Measurements from ENCODE around the gene EML4. TPM values are rescaled to one million over a fixed set of nuclear protein-coding genes. Genes with fewer than 3 reads are reported as not detected.
A peak's percentile ranks its signal among the peaks of the same experiment; 100 is the strongest.

Gene EML4
- total RNA-seq, 3 donors from 2014 or later: 57.1 to 60.0 (median 58.2) TPM

DNA sequence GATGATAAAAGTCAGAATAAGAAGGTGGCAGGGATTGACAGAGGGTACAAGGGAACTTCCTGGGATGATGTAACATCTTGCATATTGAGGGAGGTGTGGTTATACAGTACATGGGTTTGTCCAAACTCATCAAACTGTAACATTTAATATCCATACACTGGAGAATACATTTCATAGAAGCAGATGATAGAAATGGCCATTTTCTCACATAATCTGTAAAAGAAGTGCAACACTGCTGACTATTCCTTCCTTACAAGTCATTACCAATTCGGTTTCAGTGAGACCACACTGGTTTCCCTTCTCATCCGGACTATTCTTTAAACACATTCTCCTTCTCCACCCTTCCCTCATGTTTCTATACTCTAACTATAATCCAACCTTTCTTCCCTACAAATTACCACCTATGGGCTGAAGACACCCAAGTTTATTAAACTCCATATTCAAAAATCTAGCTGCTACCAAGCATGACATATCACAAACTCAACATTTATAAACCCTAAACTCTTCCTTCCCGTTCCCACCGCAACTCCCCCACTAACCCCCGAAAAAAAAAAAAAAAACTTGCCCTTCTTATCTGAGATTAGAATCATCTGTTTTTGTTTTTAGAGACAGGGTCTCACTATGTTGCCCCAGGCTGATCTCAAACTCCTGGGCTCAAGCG, 190.3 kb downstream of the EML4 start:
- no peak for DNase-seq
- Mint-ChIP-seq H3K9me3 (no peaks in the 10 kb centered on the region), H3K36me3 (ENCODE audit: insufficient read depth) (peaks cover 4% of the 10 kb centered on the region), H3K4me1 (ENCODE audit: low read depth) (peaks cover 60% of the 10 kb centered on the region), H3K27me3 (ENCODE audit: low read depth) (no peaks in the 10 kb centered on the region), H3K4me3 (peak overlapping the region; percentile 93)
- no peak for ATAC-seq

DNA sequence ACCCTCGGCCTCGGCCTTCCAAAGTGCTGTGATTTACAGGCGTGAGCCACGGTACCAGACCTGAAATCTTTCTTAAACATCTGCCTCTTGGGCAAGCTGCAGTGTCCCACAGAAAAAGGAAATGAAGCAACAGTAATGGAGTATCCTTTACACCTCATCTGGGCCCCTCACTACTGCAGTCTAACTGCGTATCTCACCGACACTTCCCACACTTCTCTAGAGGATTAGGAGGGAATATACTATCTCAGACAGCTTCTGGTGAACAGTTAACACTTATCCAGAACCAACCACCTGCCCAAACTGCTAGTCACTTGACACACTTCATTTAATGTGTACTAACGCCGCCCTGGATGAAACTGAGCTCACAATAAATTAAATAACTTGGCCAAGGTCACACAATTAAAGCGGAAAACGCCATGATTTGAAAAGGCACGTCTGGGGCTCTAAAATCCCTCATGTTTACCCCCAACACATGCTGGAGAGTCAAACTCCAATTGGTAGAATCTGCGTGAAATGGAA, 190.9 kb downstream of the EML4 start:
- Mint-ChIP-seq H3K27me3 (ENCODE audit: low read depth) (no peaks in the 10 kb centered on the region), H3K4me1 (ENCODE audit: low read depth) (peaks cover 54% of the 10 kb centered on the region), H3K4me3 (peak overlapping the region; percentile 93), H3K9me3 (no peaks in the 10 kb centered on the region), H3K36me3 (ENCODE audit: insufficient read depth) (peaks cover 4% of the 10 kb centered on the region)
- no peak for ATAC-seq
- no peak for DNase-seq

DNA sequence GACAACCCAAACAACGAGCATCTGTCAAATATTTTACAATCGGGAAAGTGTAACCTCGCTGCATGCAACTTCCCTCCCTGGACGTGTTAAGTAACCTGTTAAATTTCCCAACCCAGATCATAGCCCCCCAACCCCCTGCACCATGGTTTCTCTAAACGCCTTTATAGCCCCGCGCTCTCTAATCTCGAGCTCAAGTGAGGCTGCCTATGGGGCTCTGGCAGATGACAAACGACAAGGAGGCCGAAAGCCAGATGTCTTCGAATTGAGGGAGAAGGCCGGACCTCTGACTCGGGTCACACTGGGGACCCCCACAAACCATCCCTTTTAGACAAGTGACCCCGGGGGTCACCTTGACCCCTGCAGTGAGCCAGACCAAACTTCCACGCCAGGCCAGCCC, 191.3 kb downstream of the EML4 start:
- Mint-ChIP-seq H3K36me3 (ENCODE audit: insufficient read depth) (peaks cover 4% of the 10 kb centered on the region), H3K4me1 (ENCODE audit: low read depth) (peaks cover 52% of the 10 kb centered on the region), H3K4me3 (peak overlapping the region; percentile 93), H3K9me3 (no peaks in the 10 kb centered on the region), H3K27me3 (ENCODE audit: low read depth) (no peaks in the 10 kb centered on the region)
- ATAC-seq (no peak), DNase-seq (no peak)

DNA sequence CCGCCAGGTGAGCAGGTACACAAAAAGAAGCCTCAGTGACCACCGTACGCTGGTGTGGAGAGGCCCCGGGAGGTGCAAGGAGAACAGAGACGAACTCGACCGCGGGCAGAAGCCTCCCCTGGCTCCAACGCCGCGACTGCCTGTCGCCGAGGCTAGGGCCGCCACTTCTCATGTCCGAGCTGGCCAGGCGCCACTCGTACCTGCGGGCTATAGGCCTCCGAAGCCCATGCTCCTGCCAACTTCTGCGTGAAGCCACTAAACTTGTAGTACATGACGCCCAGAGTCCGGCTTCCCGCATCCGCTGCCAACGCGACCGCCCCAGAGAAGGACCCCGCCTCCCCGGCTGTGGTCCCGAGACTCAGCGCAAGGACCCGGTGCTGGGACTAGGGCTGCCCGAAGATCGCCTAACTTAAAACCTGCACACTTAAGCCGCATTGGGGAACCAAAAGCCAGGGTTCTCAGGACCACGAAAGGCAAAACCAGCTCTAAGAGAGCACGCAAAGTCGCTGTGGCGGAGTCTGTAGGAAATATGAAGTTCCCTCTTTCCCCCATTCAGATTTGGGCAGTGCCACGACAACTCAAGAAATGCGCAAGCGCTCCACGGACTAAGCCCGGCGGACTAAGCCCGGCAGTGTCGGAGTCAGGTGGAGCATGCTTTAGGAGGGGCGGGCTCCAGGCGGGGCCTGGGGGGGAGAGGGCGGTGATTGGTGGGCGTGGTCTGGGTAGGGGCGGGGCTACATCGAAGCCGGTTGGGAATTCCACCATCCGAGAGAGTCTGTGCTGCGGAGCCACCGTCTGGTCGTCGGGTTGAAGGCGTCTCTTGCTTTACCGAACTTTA, 192.0 kb downstream of the EML4 start, which contains the start of gene COX7A2L:
COX7A2L (minus strand) TSS at position 328 of the 838 bp plus-strand sequence; CDS start at position 272, 56 bp downstream.
- peaks cover 49% of the 10 kb centered on the region for H3K4me1 Mint-ChIP-seq (ENCODE audit: low read depth)
- ATAC-seq (peak; percentile 94 to 96), DNase-seq (peak; percentile 96)
- H3K36me3 Mint-ChIP-seq (ENCODE audit: insufficient read depth): peaks cover 3% of the 10 kb centered on the region
- H3K9me3 Mint-ChIP-seq: no peaks in the 10 kb centered on the region
- peak within 1 kb of the TSS; percentile 93 for H3K4me3 Mint-ChIP-seq
- no peaks in the 10 kb centered on the region for H3K27me3 Mint-ChIP-seq (ENCODE audit: low read depth)

- Mint-ChIP-seq H3K36me3 (ENCODE audit: insufficient read depth) (peaks cover 2% of the 10 kb centered on the region), H3K27me3 (ENCODE audit: low read depth) (no peaks in the 10 kb centered on the region), H3K4me1 (ENCODE audit: low read depth) (peaks cover 43% of the 10 kb centered on the region), H3K9me3 (no peaks in the 10 kb centered on the region), H3K4me3 (peak overlapping the region; percentile 93)
- ATAC-seq (no peak), DNase-seq (no peak)
Measured at GRCh38 chr2:42361728-42362283, 192.7 kb downstream of the EML4 start.

DNA sequence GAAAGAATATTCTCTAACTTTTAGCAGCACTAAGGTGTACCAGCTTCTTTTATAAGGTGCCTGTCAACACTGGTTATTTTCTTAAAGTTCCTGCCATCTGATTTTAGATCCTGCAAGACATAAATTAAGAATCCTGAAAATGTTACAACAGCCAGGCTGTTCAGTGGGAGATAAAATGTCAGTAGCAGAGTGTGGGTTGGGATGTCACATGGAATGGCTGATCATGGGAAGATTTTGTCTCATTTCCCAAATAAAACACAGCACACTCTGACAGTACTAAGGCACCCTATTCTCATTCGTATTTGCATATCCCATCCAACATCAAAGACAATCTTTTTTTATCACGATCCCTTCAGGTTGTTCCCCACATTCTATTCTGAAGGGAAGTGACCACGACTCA, 194.3 kb downstream of the EML4 start:
- Mint-ChIP-seq H3K9me3 (no peaks in the 10 kb centered on the region), H3K36me3 (ENCODE audit: insufficient read depth) (peaks cover 2% of the 10 kb centered on the region), H3K4me3 (no peak overlapping the region), H3K4me1 (ENCODE audit: low read depth) (peaks cover 36% of the 10 kb centered on the region), H3K27me3 (ENCODE audit: low read depth) (no peaks in the 10 kb centered on the region)
- no peak for ATAC-seq
- no peak for DNase-seq

- no peak overlapping the region for H3K4me3 Mint-ChIP-seq
- H3K4me1 Mint-ChIP-seq (ENCODE audit: low read depth): peaks cover 24% of the 10 kb centered on the region
- H3K9me3 Mint-ChIP-seq: no peaks in the 10 kb centered on the region
- ATAC-seq: no peak
- H3K27me3 Mint-ChIP-seq (ENCODE audit: low read depth): no peaks in the 10 kb centered on the region
- H3K36me3 Mint-ChIP-seq (ENCODE audit: insufficient read depth): no peaks in the 10 kb centered on the region
- DNase-seq: no peak
Measured at GRCh38 chr2:42364658-42365057, 195.5 kb downstream of the EML4 start.

- H3K4me1 Mint-ChIP-seq (ENCODE audit: low read depth): peaks cover 16% of the 10 kb centered on the region
- no peaks in the 10 kb centered on the region for H3K9me3 Mint-ChIP-seq
- H3K4me3 Mint-ChIP-seq: no peak overlapping the region
- no peaks in the 10 kb centered on the region for H3K36me3 Mint-ChIP-seq (ENCODE audit: insufficient read depth)
- H3K27me3 Mint-ChIP-seq (ENCODE audit: low read depth): no peaks in the 10 kb centered on the region
- no peak for DNase-seq
- ATAC-seq: no peak
Measured at GRCh38 chr2:42366411-42366810, 197.3 kb downstream of the EML4 start.

- DNase-seq (no peak), ATAC-seq (no peak)
- no peaks in the 10 kb centered on the region for H3K9me3 Mint-ChIP-seq
- H3K27me3 Mint-ChIP-seq (ENCODE audit: low read depth): no peaks in the 10 kb centered on the region
- peaks cover 7% of the 10 kb centered on the region for H3K4me1 Mint-ChIP-seq (ENCODE audit: low read depth)
- no peak overlapping the region for H3K4me3 Mint-ChIP-seq
- H3K36me3 Mint-ChIP-seq (ENCODE audit: insufficient read depth): no peaks in the 10 kb centered on the region
Measured at GRCh38 chr2:42367835-42368234, 198.7 kb downstream of the EML4 start.

DNA sequence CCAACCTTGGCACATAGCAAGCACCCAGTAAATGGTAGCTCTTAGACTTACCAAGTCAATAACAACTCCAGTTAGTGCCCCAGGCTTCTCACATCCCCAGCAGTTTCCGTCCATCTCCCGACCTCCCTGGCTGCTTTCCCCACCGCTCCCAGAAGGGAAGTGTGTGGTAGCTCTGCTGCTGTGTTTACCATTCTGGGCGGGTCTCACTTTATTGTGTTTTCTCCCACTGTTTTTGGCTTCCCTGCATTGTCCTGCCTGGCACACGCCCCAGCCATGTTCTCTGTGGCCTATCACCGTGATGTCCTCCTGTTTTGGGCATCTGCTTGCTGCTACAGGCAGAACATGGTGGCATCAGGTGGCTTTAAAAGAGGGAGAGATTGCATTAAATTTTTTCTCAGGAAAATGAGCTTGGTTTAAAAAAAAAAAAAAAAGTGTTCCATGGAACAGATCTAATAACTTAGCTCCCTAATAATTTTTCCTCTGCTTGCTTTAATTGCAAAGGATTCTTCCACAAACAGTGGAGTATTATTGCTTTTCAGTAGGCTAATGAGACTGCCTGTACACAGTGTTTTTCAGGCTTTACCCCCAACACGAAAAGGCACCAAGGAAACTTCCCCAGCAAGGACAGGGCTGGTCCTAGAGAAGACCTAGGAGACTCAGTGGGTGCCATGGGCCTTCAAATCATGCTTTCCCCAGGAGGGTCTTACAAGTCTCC, 199.8 kb downstream of the EML4 start:
- H3K9me3 Mint-ChIP-seq: no peaks in the 10 kb centered on the region

GRCh38 chr2:42369532-42370229, 200.5 kb downstream of the EML4 start:
- H3K36me3 Mint-ChIP-seq (ENCODE audit: insufficient read depth): no peaks in the 10 kb centered on the region
- H3K27me3 Mint-ChIP-seq (ENCODE audit: low read depth): peaks cover 6% of the 10 kb centered on the region
- no peak overlapping the region for H3K4me3 Mint-ChIP-seq
- ATAC-seq: no peak
- DNase-seq: no peak
- peaks cover 7% of the 10 kb centered on the region for H3K4me1 Mint-ChIP-seq (ENCODE audit: low read depth)
- H3K9me3 Mint-ChIP-seq: no peaks in the 10 kb centered on the region

More for the DNA sequence above, 199.8 kb downstream of the EML4 start:
- ATAC-seq: no peak
- H3K27me3 Mint-ChIP-seq (ENCODE audit: low read depth): peaks cover 2% of the 10 kb centered on the region
- no peak for DNase-seq
- peaks cover 7% of the 10 kb centered on the region for H3K4me1 Mint-ChIP-seq (ENCODE audit: low read depth)
- H3K36me3 Mint-ChIP-seq (ENCODE audit: insufficient read depth): no peaks in the 10 kb centered on the region
- no peak overlapping the region for H3K4me3 Mint-ChIP-seq

- ATAC-seq: no peak
- peaks cover 6% of the 10 kb centered on the region for H3K27me3 Mint-ChIP-seq (ENCODE audit: low read depth)
- H3K4me3 Mint-ChIP-seq: no peak overlapping the region
- H3K4me1 Mint-ChIP-seq (ENCODE audit: low read depth): peaks cover 7% of the 10 kb centered on the region
- no peaks in the 10 kb centered on the region for H3K36me3 Mint-ChIP-seq (ENCODE audit: insufficient read depth)
- no peaks in the 10 kb centered on the region for H3K9me3 Mint-ChIP-seq
- DNase-seq: no peak
Measured at GRCh38 chr2:42371611-42372473, 202.7 kb downstream of the EML4 start.
